NCI-H2196 treated with DMSO at 0.1 percent for 48 hours (cell line): ENCODE measurements around the gene YWHAE.
"Not testable (repeated sequence)": the region's sequence is repeated elsewhere in the genome, so short reads cannot be mapped to it uniquely, and the experiment has no call there.

Source experiments
- DNase-seq: peaks from one replicate; lab custom pipeline; 2025; ENCODE audit not compliant: unreplicated experiment; lab: John Stamatoyannopoulos, UW

Gene YWHAE

DNA sequence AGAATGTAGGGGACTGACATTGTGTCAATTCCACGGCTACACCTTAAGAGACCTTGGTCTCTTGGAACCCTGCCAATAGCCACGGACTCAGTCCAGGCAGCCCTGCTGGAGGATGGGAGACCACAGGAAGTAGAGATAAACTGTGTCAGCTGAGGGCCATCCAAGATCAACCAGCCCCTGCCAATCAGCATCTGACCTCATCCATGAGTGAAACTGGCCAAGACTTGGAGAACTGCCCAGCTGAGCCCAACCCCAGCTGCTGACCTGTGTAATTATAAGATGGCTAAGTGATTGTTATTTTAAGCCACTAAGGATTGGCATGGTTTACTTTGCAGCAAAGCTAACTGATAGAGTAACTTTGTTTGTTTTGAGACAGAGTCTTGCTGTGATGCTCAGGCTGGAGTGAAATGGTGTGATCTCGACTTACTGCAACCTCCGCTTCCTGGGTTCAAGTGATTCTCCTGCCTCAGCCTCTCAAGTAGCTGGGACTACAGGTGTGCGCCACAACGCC, 13.3 kb upstream of the YWHAE start:
- peak; percentile 47 for DNase-seq

DNA sequence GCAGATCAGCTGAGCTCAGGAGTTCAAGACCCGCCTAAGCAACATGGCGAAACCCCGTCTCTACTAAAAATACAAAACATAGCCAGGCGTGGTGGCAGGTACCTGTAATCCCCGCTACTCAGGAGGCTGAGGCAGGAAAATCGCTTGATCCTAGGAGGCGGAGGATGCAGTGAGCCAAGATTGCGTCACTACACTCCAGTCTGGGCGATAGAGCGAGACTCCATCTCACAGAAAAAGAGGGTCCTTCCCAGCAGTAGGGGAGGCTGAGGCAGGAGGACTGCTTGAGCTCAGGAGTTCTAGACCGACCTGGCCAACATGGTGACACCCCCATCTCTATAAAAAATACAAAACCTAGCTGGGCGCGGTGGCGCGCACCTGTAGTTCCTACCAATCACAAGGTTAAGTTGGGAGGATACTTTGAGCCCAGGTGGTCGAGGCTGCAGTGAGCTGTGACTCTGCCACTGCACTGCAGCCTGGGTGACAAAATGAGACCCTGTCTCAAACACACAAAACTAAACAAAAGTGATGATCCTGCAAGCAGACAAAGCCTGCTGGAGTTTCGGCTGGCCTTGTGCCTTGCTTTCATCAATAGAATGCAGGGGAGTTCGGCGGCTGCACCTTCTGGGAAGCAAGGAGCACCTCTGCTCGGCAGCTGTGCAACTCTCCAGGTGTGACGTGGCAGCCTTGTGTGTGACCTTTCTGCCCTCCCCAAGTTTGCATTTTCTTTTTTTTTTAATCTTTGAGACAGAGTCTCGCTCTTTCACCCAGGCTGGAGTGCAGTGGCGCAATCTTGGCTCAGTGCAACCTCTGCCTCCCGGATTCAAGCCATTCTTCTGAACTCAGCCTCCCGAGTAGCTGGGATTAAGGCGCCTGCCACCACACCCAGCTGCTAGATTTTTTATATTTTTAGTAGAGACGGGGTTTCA, 12.4 kb upstream of the YWHAE start:
- no peak for DNase-seq

DNA sequence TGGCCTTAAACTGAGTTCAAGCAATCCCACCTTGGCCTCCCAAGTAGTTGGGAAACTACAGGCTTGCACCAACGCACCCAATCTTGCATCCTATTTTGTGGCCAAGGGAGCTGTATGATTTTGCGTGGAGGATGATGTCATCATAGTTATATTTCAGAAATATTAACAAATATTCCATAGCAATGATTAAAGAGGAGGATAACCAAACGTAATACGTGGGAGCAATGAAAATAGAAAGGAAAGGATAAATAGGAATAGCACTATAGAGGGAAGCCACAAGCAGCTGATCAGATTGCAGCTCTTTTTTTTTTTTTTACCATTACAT, 2.2 kb upstream of the YWHAE start:
- no peak for DNase-seq

DNA sequence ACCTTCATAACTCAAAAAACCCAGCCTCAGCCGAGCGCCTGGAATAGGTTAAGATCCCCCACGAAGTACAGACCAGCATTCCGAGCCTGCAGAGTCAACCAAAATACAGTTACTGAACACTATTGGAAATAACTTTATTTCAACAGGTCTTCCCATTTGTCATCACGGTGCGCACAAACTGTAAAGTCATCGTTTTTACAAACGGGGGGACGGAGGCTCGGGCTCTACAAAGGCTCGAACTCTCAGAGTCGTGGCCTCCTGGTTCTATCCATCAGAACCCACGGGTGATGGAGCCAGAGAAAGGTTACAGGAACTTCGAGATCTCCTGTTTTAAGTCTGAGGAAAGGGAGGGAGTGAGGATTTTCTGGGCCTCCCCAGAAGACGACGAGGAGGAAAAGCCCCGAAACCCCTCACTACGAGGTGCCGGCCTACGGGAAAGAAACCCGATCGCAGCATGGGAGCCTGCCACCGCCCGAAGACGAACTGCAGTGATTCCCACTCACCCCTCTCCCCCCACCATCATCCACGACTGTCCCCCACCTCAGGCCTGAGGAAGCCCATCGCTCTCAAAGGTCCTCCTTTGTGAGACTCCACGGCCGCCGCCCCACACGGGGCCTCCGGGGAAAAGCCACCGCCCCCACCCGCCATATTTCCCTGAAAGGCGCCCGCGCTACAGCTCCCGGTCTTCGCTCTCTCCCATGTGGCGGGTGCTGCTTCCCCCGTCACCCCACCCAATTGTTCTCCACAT, 917 bp downstream of the YWHAE start:
- no peak for DNase-seq

DNA sequence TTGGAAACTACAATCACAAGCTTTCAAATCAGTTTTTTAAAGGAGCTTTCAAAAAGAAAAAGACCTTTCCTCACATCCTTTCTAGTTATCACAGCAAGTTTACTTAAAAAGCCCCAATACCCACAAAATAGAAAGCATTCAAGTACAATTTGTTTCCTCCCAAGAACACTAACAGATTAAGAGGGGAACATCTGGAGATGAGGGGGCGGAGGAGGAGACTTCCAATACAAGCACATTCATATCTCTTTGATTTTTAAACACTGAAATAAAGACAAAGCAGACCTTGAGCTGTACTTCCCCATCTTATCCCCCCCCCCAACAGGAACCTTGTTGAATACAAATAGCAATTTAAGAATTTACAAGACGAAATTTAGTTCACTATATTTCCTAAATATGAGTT, 2.0 kb downstream of the YWHAE start:
- DNase-seq: no peak

DNA sequence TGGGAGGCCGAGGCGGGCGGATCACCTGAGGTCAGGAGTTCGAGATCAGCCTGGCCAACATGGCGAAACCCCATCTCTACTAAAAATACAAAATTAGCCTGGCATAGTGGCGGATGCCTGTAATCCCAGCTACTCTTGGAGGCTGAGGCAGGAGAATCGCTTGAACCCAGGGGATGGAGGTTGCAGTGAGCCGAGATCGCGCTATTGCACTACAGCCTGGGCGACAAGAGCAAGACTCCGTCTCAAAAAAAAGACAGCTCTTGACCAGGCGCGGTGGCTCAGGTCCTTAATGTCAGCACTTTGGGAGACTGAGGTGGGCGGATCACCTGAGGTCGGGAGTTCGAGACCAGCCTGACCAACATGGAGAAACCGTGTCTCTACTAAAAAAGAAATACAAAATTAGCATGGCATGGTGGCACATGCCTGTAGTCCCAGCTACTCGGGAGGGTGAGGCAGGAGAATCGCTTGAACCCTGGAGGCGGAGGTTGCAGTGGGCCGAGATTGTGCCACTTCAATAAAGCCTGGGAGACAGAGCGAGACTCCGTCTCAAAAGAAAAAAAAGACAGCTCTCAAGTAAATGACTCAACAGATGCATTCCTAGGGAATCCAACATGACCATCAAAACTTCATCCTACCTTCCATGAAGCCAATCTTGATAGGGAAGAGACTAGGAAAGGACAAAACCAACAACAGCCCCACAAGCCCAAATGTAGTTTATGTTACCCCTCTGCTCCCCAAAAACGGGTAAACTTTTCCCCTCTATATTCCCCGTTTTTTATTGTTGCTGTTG, 4.0 kb downstream of the YWHAE start:
- DNase-seq: not testable (repeated sequence)

DNA sequence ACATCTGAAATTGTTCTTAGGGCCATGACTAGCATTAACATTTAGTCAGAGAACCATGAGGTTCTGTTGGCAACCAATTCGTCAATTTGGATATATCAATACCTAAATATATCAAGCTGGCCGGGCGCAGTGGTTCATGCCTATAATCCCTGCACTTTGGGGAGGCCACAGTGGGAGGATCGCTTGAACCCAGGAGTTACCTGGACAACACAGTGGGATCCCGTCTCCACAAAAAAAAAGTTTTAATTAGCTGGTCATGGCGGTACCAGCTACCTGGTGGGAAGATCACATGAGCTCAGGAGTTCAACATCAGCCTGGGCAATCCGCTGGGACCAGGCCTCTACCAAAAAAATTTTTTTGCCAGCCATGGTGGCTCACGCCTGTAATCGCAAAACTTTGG, 8.4 kb downstream of the YWHAE start:
- DNase-seq: no peak

DNA sequence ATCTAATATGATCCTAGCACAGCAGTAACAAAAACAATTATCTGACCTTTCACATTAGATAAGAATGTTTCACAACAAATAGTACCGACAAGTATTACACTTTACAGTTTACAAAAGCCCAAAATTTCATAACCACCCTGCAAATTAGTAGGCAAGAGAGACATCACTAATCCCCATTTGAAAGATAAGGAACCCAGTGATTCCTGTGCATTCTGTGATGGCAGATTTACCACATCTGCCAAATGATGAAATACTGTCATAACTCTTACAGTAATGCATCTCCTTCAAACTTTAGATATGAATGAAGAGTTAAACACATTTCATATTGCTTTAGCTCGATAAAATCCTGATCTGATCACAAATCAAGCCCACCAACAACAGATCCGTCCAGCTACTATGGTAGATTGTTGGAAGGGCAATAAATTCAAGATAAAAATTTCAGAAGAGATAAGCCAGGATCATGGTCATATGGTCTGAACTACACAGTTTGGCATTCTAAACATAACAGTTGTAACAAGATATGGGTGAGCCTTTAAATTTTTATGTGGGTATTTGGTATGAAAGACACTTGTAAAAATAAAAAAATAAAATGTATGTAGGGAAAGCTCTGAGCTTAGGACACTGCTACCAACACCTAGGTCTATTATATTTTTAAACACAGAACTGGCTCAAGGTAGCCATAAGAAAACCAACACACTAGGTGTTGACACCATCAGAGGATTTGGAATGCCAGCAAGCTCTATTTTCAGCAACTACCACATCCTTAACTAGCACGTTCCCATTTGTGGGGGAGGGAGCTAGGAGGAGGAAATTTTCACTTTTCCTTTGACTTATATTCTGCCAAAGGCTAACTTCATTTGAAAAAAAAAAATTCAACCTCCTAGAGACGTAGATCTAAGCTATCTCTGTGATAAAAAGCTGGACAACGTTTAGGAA, 9.3 kb downstream of the YWHAE start:
- no peak for DNase-seq

DNA sequence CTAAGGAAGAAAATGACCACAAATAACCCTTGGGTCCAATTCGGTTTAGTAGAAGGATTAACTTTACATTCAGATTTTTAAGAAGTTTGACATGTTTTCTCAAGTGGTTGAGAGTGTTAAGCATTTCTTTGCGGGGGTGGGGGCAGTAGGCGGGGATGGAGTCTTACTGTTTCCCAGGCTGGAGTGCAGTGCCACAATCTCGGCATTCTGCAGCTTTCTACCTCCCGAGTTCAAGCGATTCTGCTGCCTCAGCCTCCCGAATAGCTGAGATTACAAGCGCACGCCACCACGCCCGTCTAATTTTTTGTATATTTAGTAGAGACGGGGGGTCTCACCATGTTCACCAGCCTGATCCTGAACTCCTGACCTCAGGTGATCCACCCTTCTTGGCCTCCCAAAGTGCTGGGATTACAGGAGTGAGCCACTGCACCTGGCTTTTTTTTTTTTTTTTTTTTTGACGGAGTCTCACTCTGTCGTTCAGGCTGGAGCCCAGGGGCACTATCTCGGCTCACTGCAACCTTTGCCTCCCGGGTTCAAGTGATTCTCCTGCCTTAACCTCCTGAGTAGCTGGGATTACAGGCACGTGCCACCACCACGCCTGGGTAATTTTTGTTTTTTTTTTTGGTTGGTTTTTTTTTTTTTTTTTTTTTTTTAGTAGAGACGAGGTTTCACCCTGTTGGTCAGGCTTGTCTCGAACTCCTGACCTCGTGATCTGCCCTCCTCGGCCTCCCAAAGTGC, 12.4 kb downstream of the YWHAE start:
- DNase-seq: not testable (repeated sequence)

DNA sequence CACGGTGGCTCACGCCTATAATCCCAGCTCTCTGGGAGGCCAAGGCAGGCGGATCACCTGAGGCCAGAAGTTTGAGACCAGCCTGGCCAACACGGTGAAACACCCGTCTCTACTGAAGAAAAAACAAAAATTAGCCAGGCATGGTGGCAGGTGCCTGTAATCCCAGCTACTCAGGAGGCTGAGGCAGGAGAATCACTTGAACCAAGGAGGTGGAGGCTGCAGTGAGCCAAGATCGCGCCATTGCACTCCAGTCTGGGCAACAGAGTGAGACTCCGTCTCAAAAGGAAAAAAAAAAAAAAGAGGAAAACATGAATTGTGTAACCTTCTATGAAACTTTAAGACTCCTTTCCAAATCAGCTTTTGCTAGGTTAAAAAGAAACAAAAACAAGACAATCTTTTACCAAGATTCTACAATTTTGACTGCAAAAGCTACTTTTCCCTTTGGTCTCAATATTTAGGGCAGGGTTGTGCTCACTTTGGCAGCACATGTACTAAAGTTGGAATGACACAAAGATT, 13.3 kb downstream of the YWHAE start:
- DNase-seq: not testable (repeated sequence)

DNA sequence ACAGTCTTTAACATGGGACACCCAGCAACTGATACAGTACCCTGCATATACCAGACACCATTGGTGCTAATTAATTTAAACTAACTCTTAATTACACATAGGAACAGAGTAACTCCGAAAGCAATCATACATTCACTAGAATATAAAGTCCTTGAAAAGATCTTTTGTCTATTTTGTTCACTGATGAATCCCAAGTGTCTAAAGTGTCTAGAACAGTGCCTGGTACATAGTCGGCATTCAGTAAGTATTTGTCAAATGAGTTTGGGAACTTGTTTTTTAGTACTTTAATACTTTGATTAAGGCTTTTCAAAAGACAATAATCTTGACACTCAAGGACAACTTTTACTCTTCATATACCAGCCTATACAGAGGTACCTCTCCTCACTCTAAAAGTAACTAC, 13.8 kb downstream of the YWHAE start:
- DNase-seq: no peak

DNA sequence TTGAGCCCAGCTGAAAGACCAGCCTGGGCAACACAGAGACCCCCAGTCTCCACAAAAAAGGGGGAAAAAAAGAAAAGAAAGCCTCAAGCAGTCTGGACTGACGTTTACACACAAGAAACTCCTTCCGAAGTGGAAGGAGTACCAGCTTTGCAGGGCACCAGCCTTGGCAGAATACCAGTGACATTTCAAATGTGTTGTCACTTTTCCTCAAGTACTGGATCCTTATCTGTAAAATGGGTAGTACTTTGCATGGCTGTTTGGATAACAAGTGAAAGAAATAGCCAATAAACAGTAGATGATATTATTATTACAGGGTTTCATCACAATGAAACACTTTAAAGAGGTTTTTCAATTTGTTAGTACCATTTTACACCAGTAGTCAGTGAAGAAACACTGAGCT, 14.2 kb downstream of the YWHAE start:
- DNase-seq: no peak

DNA sequence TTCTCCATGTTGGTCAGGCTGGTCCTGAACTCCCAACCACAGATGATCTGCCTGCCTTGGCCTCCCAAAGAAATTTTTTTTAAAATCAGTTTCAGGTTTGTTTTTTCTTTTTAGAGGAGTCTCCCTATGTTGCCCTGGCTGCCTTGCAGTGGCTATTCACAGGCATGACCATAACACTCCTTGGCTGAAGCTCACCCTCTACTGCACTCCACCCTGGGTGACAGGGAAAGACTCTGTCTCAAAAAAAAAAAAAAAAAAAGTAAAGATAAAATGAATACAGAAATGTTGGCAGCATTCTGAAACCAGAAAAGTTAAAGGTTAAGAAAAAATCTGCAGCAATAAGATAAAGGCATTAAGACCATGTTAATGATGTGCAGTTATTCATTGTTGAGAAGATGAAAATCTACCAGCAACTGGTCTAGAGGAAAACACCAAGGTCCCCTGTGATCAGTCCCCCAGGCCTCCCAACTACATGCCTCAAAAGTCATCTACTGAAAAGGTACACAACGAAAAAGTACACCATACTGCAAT, 15.1 kb downstream of the YWHAE start:
- DNase-seq: no peak

DNA sequence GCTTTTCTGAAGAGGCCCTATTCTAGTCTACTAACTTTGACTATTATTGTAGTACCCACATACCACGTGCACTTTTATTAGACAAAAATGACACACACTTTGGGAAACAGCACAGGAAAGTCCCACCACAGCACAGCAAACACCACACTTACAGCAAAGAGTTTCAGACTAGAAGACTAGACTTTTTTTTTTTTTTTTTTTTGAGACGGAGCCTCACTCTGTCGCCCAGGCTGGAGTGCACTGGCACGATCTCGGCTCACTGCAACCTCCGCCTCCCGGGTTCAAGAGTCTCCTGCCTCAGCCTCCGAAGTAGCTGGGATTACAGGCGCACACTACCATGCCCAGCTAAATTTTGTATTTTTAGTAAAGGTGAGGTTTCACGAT, 20.1 kb downstream of the YWHAE start:
- DNase-seq: no peak

DNA sequence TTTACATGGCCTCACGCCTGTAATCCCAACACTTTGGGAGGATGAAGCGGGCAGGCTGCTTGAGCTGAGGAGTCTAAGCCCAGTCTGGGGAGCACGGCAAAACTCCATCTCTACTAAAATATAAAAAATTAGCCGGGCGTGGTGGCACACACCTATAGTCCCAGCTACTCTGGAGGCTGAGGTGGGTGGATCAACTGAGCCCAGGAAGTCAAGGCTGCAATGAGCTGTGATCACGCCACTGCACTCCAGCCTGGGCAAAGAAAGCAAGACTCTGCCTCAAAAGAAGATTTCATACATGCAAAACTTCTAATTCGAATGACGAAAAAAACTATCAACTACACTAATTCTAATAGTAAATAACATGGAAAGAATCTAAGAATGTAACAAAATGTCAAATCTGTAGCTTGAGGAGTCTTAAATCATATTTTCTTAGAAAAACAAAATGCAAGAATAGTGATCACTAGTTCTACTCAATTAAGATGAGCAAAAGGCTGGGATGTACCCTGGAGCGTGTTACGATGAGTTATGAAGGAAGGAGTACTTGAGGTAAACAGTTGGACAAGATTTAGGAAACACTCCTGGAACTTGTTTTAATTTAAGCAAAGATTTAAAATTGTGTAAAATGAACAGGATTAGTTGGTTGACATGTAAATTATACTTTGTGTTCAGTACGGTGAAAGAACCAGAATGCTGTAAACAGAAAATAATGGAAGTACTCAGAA, 20.7 kb downstream of the YWHAE start:
- no peak for DNase-seq

DNA sequence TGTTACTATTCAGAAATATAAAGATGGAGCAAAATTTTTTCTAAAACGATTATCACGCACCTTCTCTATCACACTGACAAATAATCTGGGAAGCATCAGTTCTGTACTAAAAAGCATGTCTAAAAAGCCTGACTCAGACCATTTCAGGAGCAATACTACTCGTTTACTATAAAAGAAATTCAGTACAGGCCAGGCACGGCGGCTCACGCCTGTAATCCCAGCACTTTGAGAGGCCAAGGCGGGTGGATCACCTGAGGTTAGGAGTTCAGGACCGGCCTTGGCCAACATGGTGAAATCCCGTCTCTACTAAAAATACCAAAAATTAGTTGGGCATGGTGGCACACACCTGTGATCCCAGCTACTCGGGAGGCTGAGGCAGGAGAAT, 21.6 kb downstream of the YWHAE start:
- not testable (repeated sequence) for DNase-seq

DNA sequence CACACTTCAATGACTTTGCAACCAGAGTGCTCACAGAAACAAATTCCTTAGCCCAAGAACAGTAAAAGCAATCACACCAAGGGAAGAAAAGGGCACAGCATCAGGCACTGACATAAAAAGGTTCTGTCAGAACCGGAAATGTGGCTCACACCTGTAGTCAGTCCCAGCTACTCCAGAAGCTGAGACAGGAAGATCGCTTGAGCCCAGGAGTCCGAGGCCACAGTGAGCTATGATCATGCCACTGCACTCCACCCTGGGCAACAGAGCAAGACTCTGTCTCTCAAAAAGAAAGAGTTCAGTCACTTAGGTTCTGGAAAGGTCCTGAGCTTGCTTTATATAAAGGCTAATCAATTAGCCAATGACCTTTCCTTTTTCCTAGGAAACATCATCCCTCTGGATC, 22.7 kb downstream of the YWHAE start:
- no peak for DNase-seq

DNA sequence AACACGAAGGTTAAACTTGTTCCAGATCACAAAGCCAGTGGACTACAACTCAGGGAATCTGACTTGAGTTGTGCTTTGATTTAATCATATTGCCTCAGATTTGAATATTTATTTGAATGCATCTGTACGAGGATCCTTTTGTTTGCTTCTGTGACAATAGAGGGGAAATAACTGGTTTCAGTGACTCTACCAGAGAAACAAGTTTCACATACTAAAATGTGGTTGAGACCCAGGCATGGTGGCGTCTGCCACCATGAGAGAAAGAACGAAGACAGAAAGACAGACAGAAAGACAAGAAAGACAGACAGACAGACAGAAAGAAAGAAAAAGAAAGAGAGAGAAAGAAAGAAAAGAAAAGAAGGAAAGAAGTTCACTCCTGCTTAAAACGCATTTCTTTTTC, 24.0 kb downstream of the YWHAE start:
- DNase-seq: no peak

DNA sequence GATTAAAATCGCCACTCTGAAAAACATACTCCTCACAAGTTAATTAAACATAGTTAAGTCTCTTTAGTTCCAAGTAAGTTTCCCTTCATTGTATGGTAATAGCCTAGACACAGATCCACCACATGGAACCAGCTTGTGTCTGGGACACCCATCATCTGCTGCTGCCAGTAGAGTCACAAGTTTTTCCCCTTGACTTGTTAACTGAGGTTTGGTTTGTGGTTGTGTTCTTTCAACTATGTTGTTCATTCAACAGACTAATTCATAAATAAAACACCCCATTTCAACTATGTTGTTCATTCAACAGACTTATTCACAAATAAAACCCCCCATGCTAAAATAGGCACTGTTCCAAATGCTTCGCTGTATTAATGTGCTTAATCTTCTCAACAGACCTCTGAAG, 24.4 kb downstream of the YWHAE start:
- no peak for DNase-seq
